ENCODE measurements around the gene CCDC69. TPM values are rescaled to one million over a fixed set of nuclear protein-coding genes. Genes with fewer than 3 reads are reported as not detected.

Gene CCDC69
- total RNA-seq, 1 donor: 10.5 TPM

DNA sequence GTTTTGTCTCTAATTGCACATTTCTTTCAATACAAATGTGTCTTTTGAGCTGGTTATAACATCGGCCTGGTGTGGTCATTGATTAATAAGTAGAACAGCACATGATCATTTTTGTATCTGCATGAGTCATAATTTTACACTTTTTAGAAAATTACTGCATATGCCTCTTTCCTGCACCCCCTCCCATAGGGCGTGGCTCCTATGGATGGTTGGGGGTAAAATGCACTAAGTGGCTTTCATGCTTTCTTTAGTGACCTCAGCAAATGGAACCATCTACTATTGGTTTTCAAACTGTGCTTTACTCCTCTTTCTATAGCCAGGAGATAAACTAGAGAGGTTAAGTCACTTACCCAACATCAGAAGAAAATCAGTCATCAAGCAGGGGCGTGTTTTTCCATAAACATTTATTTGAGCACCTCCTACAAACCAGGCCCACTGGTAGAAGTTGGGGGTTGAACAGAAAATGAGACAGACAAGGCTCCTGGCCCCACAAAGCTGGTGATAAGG, 70.1 kb downstream of the CCDC69 start:
- peaks cover 29% of the 10 kb centered on the region for H3K36me3 ChIP-seq (ENCODE audit: insufficient read depth, low read length)
- peaks cover 62% of the 10 kb centered on the region for H3K4me1 ChIP-seq (ENCODE audit: insufficient read depth, low read length)
- H3K9me3 ChIP-seq (ENCODE audit: low read depth, low read length): no peaks in the 10 kb centered on the region
- H3K79me2 ChIP-seq (ENCODE audit: insufficient read depth, low read length): peaks cover 99% of the 10 kb centered on the region
- no peak overlapping the region for H2AFZ ChIP-seq (ENCODE audit: low read length)
- H3K4me3 ChIP-seq (ENCODE audit: insufficient read depth, low read length): no peak overlapping the region
- no peak for TF ChIP-seq CTCF (IDR thresholded peaks at IDR 0.05; ENCODE audit: extremely low read depth, low read depth, low read length)
- H3K27ac ChIP-seq (ENCODE audit: low read depth, low read length): no peak overlapping the region
- H3K27me3 ChIP-seq (ENCODE audit: insufficient read depth, low read length): no peaks in the 10 kb centered on the region
- DNase-seq (ENCODE audit: insufficient read length, low spot score, missing footprints): no peak
- H4K20me1 ChIP-seq (ENCODE audit: insufficient read depth, low read length): peaks cover 69% of the 10 kb centered on the region
- H3K4me2 ChIP-seq (ENCODE audit: insufficient read depth, low read length): peak overlapping the region; percentile 25

- no peak overlapping the region for H3K4me3 ChIP-seq (ENCODE audit: insufficient read depth, low read length)
- H2AFZ ChIP-seq (ENCODE audit: low read length): no peak overlapping the region
- peaks cover 30% of the 10 kb centered on the region for H3K36me3 ChIP-seq (ENCODE audit: insufficient read depth, low read length)
- no peak for DNase-seq (ENCODE audit: insufficient read length, low spot score, missing footprints)
- peak overlapping the region; percentile 15 for H3K27ac ChIP-seq (ENCODE audit: low read depth, low read length)
- H4K20me1 ChIP-seq (ENCODE audit: insufficient read depth, low read length): peaks cover 74% of the 10 kb centered on the region
- H3K79me2 ChIP-seq (ENCODE audit: insufficient read depth, low read length): peaks cover 100% of the 10 kb centered on the region
- no peak for TF ChIP-seq CTCF (IDR thresholded peaks at IDR 0.05; ENCODE audit: extremely low read depth, low read depth, low read length)
- H3K27me3 ChIP-seq (ENCODE audit: insufficient read depth, low read length): no peaks in the 10 kb centered on the region
- peaks cover 58% of the 10 kb centered on the region for H3K4me1 ChIP-seq (ENCODE audit: insufficient read depth, low read length)
- H3K9me3 ChIP-seq (ENCODE audit: low read depth, low read length): no peaks in the 10 kb centered on the region
- no peak overlapping the region for H3K4me2 ChIP-seq (ENCODE audit: insufficient read depth, low read length)
Measured at GRCh38 chr5:151153300-151153699, 70.6 kb downstream of the CCDC69 start.

- DNase-seq (ENCODE audit: insufficient read length, low spot score, missing footprints): no peak
- no peak for TF ChIP-seq CTCF (IDR thresholded peaks at IDR 0.05; ENCODE audit: extremely low read depth, low read depth, low read length)
- no peaks in the 10 kb centered on the region for H3K9me3 ChIP-seq (ENCODE audit: low read depth, low read length)
- H4K20me1 ChIP-seq (ENCODE audit: insufficient read depth, low read length): peaks cover 89% of the 10 kb centered on the region
- H3K4me3 ChIP-seq (ENCODE audit: insufficient read depth, low read length): no peak overlapping the region
- no peak overlapping the region for H2AFZ ChIP-seq (ENCODE audit: low read length)
- peaks cover 45% of the 10 kb centered on the region for H3K36me3 ChIP-seq (ENCODE audit: insufficient read depth, low read length)
- H3K79me2 ChIP-seq (ENCODE audit: insufficient read depth, low read length): peaks cover 100% of the 10 kb centered on the region
- H3K27me3 ChIP-seq (ENCODE audit: insufficient read depth, low read length): no peaks in the 10 kb centered on the region
- peak overlapping the region; percentile 18 for H3K4me2 ChIP-seq (ENCODE audit: insufficient read depth, low read length)
- peaks cover 52% of the 10 kb centered on the region for H3K4me1 ChIP-seq (ENCODE audit: insufficient read depth, low read length)
- peak overlapping the region; percentile 55 for H3K27ac ChIP-seq (ENCODE audit: low read depth, low read length)
Measured at GRCh38 chr5:151151793-151152192, 72.1 kb downstream of the CCDC69 start.

DNA sequence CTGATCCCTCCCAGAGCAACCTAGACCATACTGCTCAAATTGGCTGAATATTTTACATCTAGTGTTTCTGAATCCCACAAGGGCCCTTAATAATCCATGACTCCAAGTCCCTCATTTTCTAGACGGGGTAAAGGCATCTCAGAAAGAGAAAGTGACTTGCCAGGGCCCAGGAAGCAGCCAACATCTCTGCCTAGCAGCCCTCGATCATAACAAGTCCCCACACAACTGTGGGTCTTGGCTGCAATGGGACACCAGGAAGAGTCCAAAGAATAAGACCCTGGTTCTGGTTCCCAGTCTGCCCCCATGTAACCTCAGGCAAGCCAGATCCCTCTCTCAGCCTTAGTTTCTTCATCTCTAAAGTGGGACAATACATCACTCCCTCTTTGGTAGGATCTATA, 72.6 kb downstream of the CCDC69 start:
- peak overlapping the region; percentile 55 for H3K27ac ChIP-seq (ENCODE audit: low read depth, low read length)
- H3K27me3 ChIP-seq (ENCODE audit: insufficient read depth, low read length): no peaks in the 10 kb centered on the region
- peaks cover 47% of the 10 kb centered on the region for H3K4me1 ChIP-seq (ENCODE audit: insufficient read depth, low read length)
- H3K4me2 ChIP-seq (ENCODE audit: insufficient read depth, low read length): peak overlapping the region; percentile 18
- no peak overlapping the region for H3K4me3 ChIP-seq (ENCODE audit: insufficient read depth, low read length)
- DNase-seq (ENCODE audit: insufficient read length, low spot score, missing footprints): no peak
- H3K79me2 ChIP-seq (ENCODE audit: insufficient read depth, low read length): peaks cover 100% of the 10 kb centered on the region
- peaks cover 50% of the 10 kb centered on the region for H3K36me3 ChIP-seq (ENCODE audit: insufficient read depth, low read length)
- H2AFZ ChIP-seq (ENCODE audit: low read length): no peak overlapping the region
- H4K20me1 ChIP-seq (ENCODE audit: insufficient read depth, low read length): peaks cover 94% of the 10 kb centered on the region
- no peak for TF ChIP-seq CTCF (IDR thresholded peaks at IDR 0.05; ENCODE audit: extremely low read depth, low read depth, low read length)
- H3K9me3 ChIP-seq (ENCODE audit: low read depth, low read length): no peaks in the 10 kb centered on the region

Measured in osteoblast (primary cell).